CD8-positive, alpha-beta memory T cell (primary cell): ENCODE data around the gene RUNDC3A. TPM values are rescaled to one million over a fixed set of nuclear protein-coding genes. Genes with fewer than 3 reads are reported as not detected.
A peak's percentile ranks its signal among the peaks of the same experiment; 100 is the strongest.

Source experiments
- CTCF ChIA-PET: fragments of 350-600 bp; sonication (Branson Sonifier 250); formaldehyde crosslinking; loops from one replicate; lab custom pipeline; 2021; ENCODE audit warnings: antibody characterized with exemption; lab: Charles Lee
- POLR2A ChIA-PET: fragments of 350-600 bp; sonication (Branson Sonifier 250); formaldehyde crosslinking; loops from one replicate; lab custom pipeline; 2021; ENCODE audit warnings: antibody characterized with exemption; lab: Charles Lee
- DNase-seq, 5 donors: peaks; one replicate each; pipeline versions ENCODE4 v3.0.0 to v3.0.0-alpha.2; 2020 to 2022; ENCODE audit warnings: mixed read lengths in 1 of 5
- H3K27ac ChIP-seq: one replicate; pipeline ENCODE4 v1.7.0; 2013; ENCODE audit warnings: low read depth, mild to moderate bottlenecking, low read length, moderate library complexity
- H3K27me3 ChIP-seq: 2 replicates; pipeline ENCODE4 v1.7.0; 2013; ENCODE audit warnings: low read length, mild to moderate bottlenecking; ENCODE audit not compliant: insufficient read depth, poor library complexity, severe bottlenecking
- H3K36me3 ChIP-seq: 2 replicates; pipeline ENCODE4 v1.7.0; 2013; ENCODE audit warnings: mild to moderate bottlenecking, low read length, moderate library complexity; ENCODE audit not compliant: insufficient read depth
- H3K4me1 ChIP-seq: 2 replicates; pipeline ENCODE4 v1.7.0; 2013; ENCODE audit warnings: mild to moderate bottlenecking, low read length, moderate library complexity; ENCODE audit not compliant: insufficient read depth
- H3K4me3 ChIP-seq: 2 replicates; pipeline ENCODE4 v1.7.0; 2013; ENCODE audit warnings: mild to moderate bottlenecking, low read length
- H3K9me3 ChIP-seq: 2 replicates; pipeline ENCODE4 v1.7.0; 2013; ENCODE audit warnings: mild to moderate bottlenecking, low read length
- H3K27ac Mint-ChIP-seq, 8 donors: one replicate each; pipeline ENCODE4 v1.8.0; 2020 to 2021; ENCODE audit warnings: mixed read lengths in 8 of 8, mild to moderate bottlenecking in 6 of 8, inconsistent platforms in 3 of 8, moderate library complexity in 3 of 8
- H3K27me3 Mint-ChIP-seq, 2 donors: one replicate each; pipeline ENCODE4 v1.8.0; 2020 to 2021; ENCODE audit warnings: mixed read lengths in 2 of 2, mild to moderate bottlenecking in 1 of 2, moderate library complexity in 1 of 2
- H3K36me3 Mint-ChIP-seq, 3 donors: one replicate each; pipeline ENCODE4 v1.8.0; 2020 to 2021; ENCODE audit warnings: mixed read lengths in 3 of 3, inconsistent platforms in 1 of 3, mild to moderate bottlenecking in 1 of 3
- H3K4me1 Mint-ChIP-seq, 3 donors: one replicate each; pipeline ENCODE4 v1.8.0; 2020 to 2021; ENCODE audit warnings: mixed read lengths in 3 of 3, inconsistent platforms in 1 of 3, mild to moderate bottlenecking in 1 of 3
- H3K4me3 Mint-ChIP-seq, 7 donors: one replicate each; pipeline ENCODE4 v1.8.0; 2020 to 2021; ENCODE audit warnings: mixed read lengths in 7 of 7, mild to moderate bottlenecking in 6 of 7, moderate library complexity in 4 of 7, inconsistent platforms in 2 of 7
- H3K9me3 Mint-ChIP-seq, 5 donors: one replicate each; pipeline ENCODE4 v1.8.0; 2020 to 2022; ENCODE audit warnings: mixed read lengths in 5 of 5, mild to moderate bottlenecking in 3 of 5, moderate library complexity in 2 of 5, inconsistent platforms in 1 of 5
- polyA plus RNA-seq: library from polyadenylated mRNA; unstranded; fragments of 300-500 nt; fragmentation: Illumina TruSeq; gene quantifications from one replicate; pipeline ENCODE4 v1.2.3, GENCODE V29; 2021
- total RNA-seq, 2 experiments: library from RNA; stranded (reverse); gene quantifications; one replicate each; pipeline ENCODE4 v1.2.3, GENCODE V29; 2021

The RUNDC3A gene
- total and polyA plus RNA-seq, 3 experiments from 2014 or later = not detected

DNA sequence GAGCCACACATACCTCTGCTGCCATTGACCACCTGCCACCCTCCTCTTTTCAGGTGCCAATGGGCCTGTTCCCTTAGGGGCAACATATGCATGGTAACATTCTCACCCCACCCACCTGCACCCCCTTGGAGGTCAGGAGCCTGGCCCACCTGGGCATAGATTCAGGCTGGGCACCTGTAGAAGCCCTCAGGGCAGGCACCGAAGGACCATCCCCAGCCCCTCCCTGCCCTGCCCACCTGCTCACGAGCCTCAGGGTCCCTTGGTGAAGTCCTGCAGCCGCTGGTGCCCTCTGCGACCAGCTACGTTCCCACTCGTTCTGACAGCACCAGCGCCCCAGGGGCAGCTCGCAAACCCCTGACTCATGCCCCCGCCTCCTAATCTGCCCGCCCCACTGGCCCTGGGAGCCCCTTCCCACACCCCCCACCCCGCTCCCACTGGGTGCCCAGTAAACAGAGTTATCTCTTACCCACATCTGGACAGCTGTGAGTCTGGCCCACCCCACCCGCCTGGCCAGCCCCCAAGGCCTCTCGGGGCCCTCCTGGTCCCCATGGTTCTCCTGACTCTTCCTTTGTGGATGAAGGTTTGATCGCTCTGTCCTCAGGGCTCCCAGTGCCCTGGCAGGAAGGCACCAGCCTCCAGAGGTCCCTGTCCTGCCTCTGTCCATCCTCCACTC is 40.4 kb upstream of the RUNDC3A start, which contains the start of gene SLC4A1:
SLC4A1 (minus strand) TSS at position 318 of the 673 bp plus-strand sequence. CDS start 5,269 bp downstream, outside the sequence.
- H3K27ac Mint-ChIP-seq = peak within 1 kb of the TSS in 1 of 8 donors; percentile 22
- no peaks in the 10 kb centered on the region for H3K4me1 Mint-ChIP-seq
- CTCF ChIA-PET = no interaction called here

GRCh38 chr17:44268709-44269534 is 39.5 kb upstream of the RUNDC3A start:
- H3K27me3 ChIP-seq = no peaks in the 10 kb centered on the region
- ChIA-PET POLR2A (no interaction called here), CTCF (no interaction called here)
- peak overlapping the region in 1 of 7 donors; percentile 16 for H3K4me3 Mint-ChIP-seq
- DNase-seq = no peak
- no peaks in the 10 kb centered on the region for H3K9me3 Mint-ChIP-seq
- no peaks in the 10 kb centered on the region for H3K4me1 ChIP-seq
- H3K36me3 ChIP-seq = no peaks in the 10 kb centered on the region
- H3K9me3 ChIP-seq = no peaks in the 10 kb centered on the region
- no peaks in the 10 kb centered on the region for H3K4me1 Mint-ChIP-seq
- H3K27me3 Mint-ChIP-seq = peaks cover 0 to 6% of the 10 kb centered on the region in 2 donors
- no peaks in the 10 kb centered on the region for H3K36me3 Mint-ChIP-seq
- H3K27ac Mint-ChIP-seq = peak overlapping the region in 2 of 8 donors; percentile 22 to 58
- H3K4me3 ChIP-seq = no peak overlapping the region
- H3K27ac ChIP-seq = no peak overlapping the region

More for the DNA sequence above, 40.4 kb upstream of the RUNDC3A start, which contains the start of gene SLC4A1:
- Mint-ChIP-seq H3K9me3 (no peaks in the 10 kb centered on the region), H3K36me3 (no peaks in the 10 kb centered on the region), H3K4me3 (peak within 1 kb of the TSS in 1 of 7 donors; percentile 16), H3K27me3 (peaks cover 0 to 6% of the 10 kb centered on the region in 2 donors)
- Histone ChIP-seq H3K9me3 (no peaks in the 10 kb centered on the region), H3K36me3 (no peaks in the 10 kb centered on the region), H3K27ac (no peak within 1 kb of the TSS), H3K4me3 (no peak within 1 kb of the TSS), H3K4me1 (no peaks in the 10 kb centered on the region), H3K27me3 (no peaks in the 10 kb centered on the region)
- POLR2A ChIA-PET = no interaction called here
- DNase-seq = no peak

- Mint-ChIP-seq H3K9me3 (no peaks in the 10 kb centered on the region), H3K4me1 (no peaks in the 10 kb centered on the region), H3K36me3 (no peaks in the 10 kb centered on the region), H3K27ac (no peak overlapping the region), H3K4me3 (no peak overlapping the region), H3K27me3 (peaks cover 0 to 6% of the 10 kb centered on the region in 2 donors)
- H3K27ac ChIP-seq = no peak overlapping the region
- no peak for DNase-seq
- CTCF ChIA-PET = no interaction called here
- no peaks in the 10 kb centered on the region for H3K36me3 ChIP-seq
- H3K9me3 ChIP-seq = no peaks in the 10 kb centered on the region
- POLR2A ChIA-PET = interaction anchor here (0.5 kb wide), 1 partner anchor 59 kb away, joined by 4 read pairs; no protein-coding TSS in a partner anchor
- no peaks in the 10 kb centered on the region for H3K4me1 ChIP-seq
- H3K27me3 ChIP-seq = no peaks in the 10 kb centered on the region
- no peak overlapping the region for H3K4me3 ChIP-seq
Observed at GRCh38 chr17:44269535-44270240, 38.7 kb upstream of the RUNDC3A start.

- Histone ChIP-seq H3K4me3 (no peak overlapping the region), H3K27ac (no peak overlapping the region), H3K9me3 (no peaks in the 10 kb centered on the region), H3K36me3 (no peaks in the 10 kb centered on the region), H3K4me1 (no peaks in the 10 kb centered on the region), H3K27me3 (no peaks in the 10 kb centered on the region)
- H3K4me1 Mint-ChIP-seq = no peaks in the 10 kb centered on the region
- H3K4me3 Mint-ChIP-seq = no peak overlapping the region
- H3K36me3 Mint-ChIP-seq = no peaks in the 10 kb centered on the region
- no peak for DNase-seq
- POLR2A ChIA-PET = no interaction called here
- peak overlapping the region in 1 of 8 donors; percentile 62 for H3K27ac Mint-ChIP-seq
- CTCF ChIA-PET = interaction anchor here (1.4 kb wide), 1 partner anchor 15 kb away, joined by 3 read pairs; no protein-coding TSS in a partner anchor
- H3K9me3 Mint-ChIP-seq = no peaks in the 10 kb centered on the region
- peaks cover 0 to 9% of the 10 kb centered on the region in 2 donors for H3K27me3 Mint-ChIP-seq
Observed at GRCh38 chr17:44272321-44272951, 36.0 kb upstream of the RUNDC3A start.

GRCh38 chr17:44272954-44273353 is 35.4 kb upstream of the RUNDC3A start:
- H3K9me3 ChIP-seq = no peaks in the 10 kb centered on the region
- Mint-ChIP-seq H3K4me3 (no peak overlapping the region), H3K4me1 (no peaks in the 10 kb centered on the region), H3K36me3 (no peaks in the 10 kb centered on the region), H3K27ac (no peak overlapping the region), H3K27me3 (peaks cover 0 to 9% of the 10 kb centered on the region in 2 donors), H3K9me3 (no peaks in the 10 kb centered on the region)
- ChIA-PET CTCF (interaction anchor here (1.4 kb wide), 1 partner anchor 14 kb away, joined by 3 read pairs; no protein-coding TSS in a partner anchor), POLR2A (no interaction called here)
- no peak overlapping the region for H3K4me3 ChIP-seq
- H3K36me3 ChIP-seq = no peaks in the 10 kb centered on the region
- DNase-seq = no peak
- H3K27me3 ChIP-seq = no peaks in the 10 kb centered on the region
- H3K4me1 ChIP-seq = no peaks in the 10 kb centered on the region
- no peak overlapping the region for H3K27ac ChIP-seq

GRCh38 chr17:44273607-44274006 is 34.8 kb upstream of the RUNDC3A start:
- H3K9me3 Mint-ChIP-seq = no peaks in the 10 kb centered on the region
- POLR2A ChIA-PET = no interaction called here
- no peak for DNase-seq
- H3K4me1 Mint-ChIP-seq = no peaks in the 10 kb centered on the region
- no peaks in the 10 kb centered on the region for H3K4me1 ChIP-seq
- H3K9me3 ChIP-seq = no peaks in the 10 kb centered on the region
- no peaks in the 10 kb centered on the region for H3K27me3 ChIP-seq
- H3K4me3 ChIP-seq = no peak overlapping the region
- H3K27ac ChIP-seq = no peak overlapping the region
- CTCF ChIA-PET = interaction anchor here (1.4 kb wide), 1 partner anchor 14 kb away, joined by 3 read pairs; no protein-coding TSS in a partner anchor
- no peak overlapping the region for H3K27ac Mint-ChIP-seq
- no peak overlapping the region for H3K4me3 Mint-ChIP-seq
- H3K36me3 Mint-ChIP-seq = no peaks in the 10 kb centered on the region
- no peaks in the 10 kb centered on the region for H3K36me3 ChIP-seq
- peaks cover 0 to 9% of the 10 kb centered on the region in 2 donors for H3K27me3 Mint-ChIP-seq

- Mint-ChIP-seq H3K36me3 (no peaks in the 10 kb centered on the region), H3K9me3 (no peaks in the 10 kb centered on the region), H3K4me1 (peaks cover 9 to 13% (median 10%) of the 10 kb centered on the region in 3 donors), H3K4me3 (no peak overlapping the region), H3K27ac (peak overlapping the region in 1 of 8 donors; percentile 27), H3K27me3 (peaks cover 0 to 3% of the 10 kb centered on the region in 2 donors)
- H3K4me3 ChIP-seq = no peak overlapping the region
- H3K9me3 ChIP-seq = no peaks in the 10 kb centered on the region
- no peak overlapping the region for H3K27ac ChIP-seq
- no peaks in the 10 kb centered on the region for H3K36me3 ChIP-seq
- no peaks in the 10 kb centered on the region for H3K4me1 ChIP-seq
- DNase-seq = no peak
- ChIA-PET CTCF (no interaction called here), POLR2A (no interaction called here)
- no peaks in the 10 kb centered on the region for H3K27me3 ChIP-seq
Observed at GRCh38 chr17:44277976-44278375, 30.4 kb upstream of the RUNDC3A start.
